ENCODE data around the gene IL11. TPM values are rescaled to one million over a fixed set of nuclear protein-coding genes. Genes with fewer than 3 reads are reported as not detected.

Gene IL11
- total RNA-seq, 1 donor from 2014 or later: 0.32 TPM

- H3K27ac Mint-ChIP-seq: no peak overlapping the region
- H3K4me3 Mint-ChIP-seq (ENCODE audit: low read depth): no peak overlapping the region
- intact Hi-C loops (cut with micrococcal nuclease): no loop called here
- H3K9me3 Mint-ChIP-seq: no peaks in the 10 kb centered on the region
- no peaks in the 10 kb centered on the region for H3K4me1 Mint-ChIP-seq (ENCODE audit: low read depth)
- DNase-seq (ENCODE audit: low spot score): no peak
- H3K36me3 Mint-ChIP-seq (ENCODE audit: low read depth): no peaks in the 10 kb centered on the region
- H3K27me3 Mint-ChIP-seq (ENCODE audit: low read depth): no peaks in the 10 kb centered on the region
These were observed 54.2 kb downstream of the IL11 start for GRCh38 chr19:55315956-55316525.

- Mint-ChIP-seq H3K27me3 (ENCODE audit: low read depth) (no peaks in the 10 kb centered on the region), H3K4me1 (ENCODE audit: low read depth) (no peaks in the 10 kb centered on the region), H3K36me3 (ENCODE audit: low read depth) (no peaks in the 10 kb centered on the region), H3K4me3 (ENCODE audit: low read depth) (no peak overlapping the region), H3K9me3 (no peaks in the 10 kb centered on the region), H3K27ac (no peak overlapping the region)
- DNase-seq (ENCODE audit: low spot score): no peak
- intact Hi-C loops (cut with micrococcal nuclease): no loop called here
These were observed 55.9 kb downstream of the IL11 start for GRCh38 chr19:55314396-55314795.

Other genes with a start within 250 kb of the IL11 start
- gene TNNT1, start 221.3 kb downstream of the IL11 start, total RNA-seq: 0.27 and 1.3 TPM in 2 replicates
- gene TNNI3, start 212.7 kb downstream of the IL11 start, total RNA-seq: not detected in 2 replicates
- gene DNAAF3, start 203.8 kb downstream of the IL11 start, total RNA-seq: 0.23 and 0.27 TPM in 2 replicates
- 0.23 TPM in 1 of 2 replicates, not detected in the other for gene SYT5, start 190.2 kb downstream of the IL11 start, total RNA-seq
- gene PTPRH, start 161.0 kb downstream of the IL11 start, total RNA-seq: not detected in 2 replicates
- 6.0 and 6.7 TPM in 2 replicates for gene TMEM86B, start 141.7 kb downstream of the IL11 start, total RNA-seq
- gene PPP6R1, start 111.4 kb downstream of the IL11 start, total RNA-seq: 180 and 183 TPM in 2 replicates
- 59.0 and 59.3 TPM in 2 replicates for gene HSPBP1, start 90.4 kb downstream of the IL11 start, total RNA-seq
- 5.8 and 6.0 TPM in 2 replicates for gene BRSK1, start 86.5 kb downstream of the IL11 start, total RNA-seq
- gene TMEM150B, start 45.1 kb downstream of the IL11 start, total RNA-seq: 0.41 and 0.46 TPM in 2 replicates
- 34.3 and 35.3 TPM in 2 replicates for gene KMT5C, start 30.6 kb downstream of the IL11 start, total RNA-seq
- 1.8 TPM in 1 of 2 replicates, not detected in the other for gene COX6B2, start 15.7 kb downstream of the IL11 start, total RNA-seq
- not detected in 2 replicates for gene GARIN5B, start 7.2 kb downstream of the IL11 start, total RNA-seq
- gene TMEM190, start 6.4 kb upstream of the IL11 start, total RNA-seq: not detected in 2 replicates
- 7.9 and 10.5 TPM in 2 replicates for gene TMEM238, start 13.8 kb upstream of the IL11 start, total RNA-seq
- 2,206 and 2,207 TPM in 2 replicates for gene RPL28, start 15.5 kb upstream of the IL11 start, total RNA-seq
- gene UBE2S, start 37.3 kb upstream of the IL11 start, total RNA-seq: 210 and 220 TPM in 2 replicates
- gene SHISA7, start 72.8 kb upstream of the IL11 start, total RNA-seq: not detected in 2 replicates
- gene ISOC2, start 91.2 kb upstream of the IL11 start, total RNA-seq: 30.4 and 34.8 TPM in 2 replicates
- not detected in 2 replicates for gene C19orf85, start 94.3 kb upstream of the IL11 start, total RNA-seq
- 8.6 and 9.5 TPM in 2 replicates for gene ZNF628, start 106.2 kb upstream of the IL11 start, total RNA-seq
- gene NAT14, start 114.7 kb upstream of the IL11 start, total RNA-seq: 20.0 and 20.2 TPM in 2 replicates
- gene SSC5D, start 118.0 kb upstream of the IL11 start, total RNA-seq: 0.41 and 0.71 TPM in 2 replicates
- not detected in 2 replicates for gene SBK2, start 166.7 kb upstream of the IL11 start, total RNA-seq
- gene SBK3, start 175.1 kb upstream of the IL11 start, total RNA-seq: not detected in 2 replicates
- 8.2 and 10.7 TPM in 2 replicates for gene ZNF579, start 210.4 kb upstream of the IL11 start, total RNA-seq
- 18.2 and 18.9 TPM in 2 replicates for gene FIZ1, start 229.1 kb upstream of the IL11 start, total RNA-seq
- 18.4 and 19.7 TPM in 2 replicates for gene ZNF524, start 229.8 kb upstream of the IL11 start, total RNA-seq
- 13.5 and 13.6 TPM in 2 replicates for gene ZNF865, start 235.2 kb upstream of the IL11 start, total RNA-seq

Measured in activated T-helper 2 cell treated with anti-CD3 and anti-CD28 coated beads, Interferon-gamma antibody, Interleukin-2, Interleukin-4, amounts not matched to agents 10 μg/mL and 5 μg/mL and 100 μg/mL, durations not matched to agents 14 hours and 24 hours and 36 hours (primary cell).